Measurements from ENCODE around the gene B3GNT8. TPM values are rescaled to one million over a fixed set of nuclear protein-coding genes. Genes with fewer than 3 reads are reported as not detected.

The B3GNT8 gene
- total RNA-seq, 1 experiment from 2014 or later, result not detected

GRCh38 chr19:41439441-41440222 lies 12.5 kb upstream of the B3GNT8 start, which contains the start of gene DMAC2:
DMAC2 (minus strand) TSS chr19:41439912; CDS start chr19:41439899, 13 bp downstream.
- TF ChIP-seq POLR2AphosphoS5 (IDR thresholded peaks at IDR 0.05; ENCODE audit: low read depth, low read length), result peak; percentile 71
- peak; percentile 57 for TF ChIP-seq POLR2A (IDR thresholded peaks at IDR 0.05; ENCODE audit: borderline replicate concordance, extremely low read depth, insufficient read depth, insufficient read length)
- no peak for TF ChIP-seq REST (IDR thresholded peaks at IDR 0.05; ENCODE audit: low read depth)
- TF ChIP-seq EGR1 (IDR thresholded peaks at IDR 0.05; ENCODE audit: low read depth), result peak; percentile 50
- peak; percentile 88 for TF ChIP-seq SP1 (IDR thresholded peaks at IDR 0.05; ENCODE audit: low read depth)
- no peak for TF ChIP-seq ZFX (IDR thresholded peaks at IDR 0.05)
- TF ChIP-seq CBX3 (IDR thresholded peaks at IDR 0.05; ENCODE audit: low read depth), result peak; percentile 91
- TF ChIP-seq ATF3 (IDR thresholded peaks at IDR 0.05), result no peak
- TF ChIP-seq CTCF (IDR thresholded peaks at IDR 0.05 in 2 of 3, conservative IDR thresholded peaks at IDR 0.05 in 1 of 3; ENCODE audit: borderline replicate concordance in 1 of 3, insufficient read depth in 1 of 3, low read depth in 2 of 3, low read length in 2 of 3), result peak; percentile 46 to 72 (median 72); a peak in 5 of 6 replicates
- peak; percentile 95 for TF ChIP-seq MAX (IDR thresholded peaks at IDR 0.05)
- TF ChIP-seq YY1 (IDR thresholded peaks at IDR 0.05; ENCODE audit: extremely low read depth, insufficient replicate concordance, low read depth, low read length), result peak; percentile 96
- TF ChIP-seq RAD21 (IDR thresholded peaks at IDR 0.05; ENCODE audit: low read depth), result peak; percentile 46
- peak; percentile 94 for TF ChIP-seq CEBPB (IDR thresholded peaks at IDR 0.05; ENCODE audit: low read depth)
- TF ChIP-seq EZH2phosphoT487 (IDR thresholded peaks at IDR 0.05; ENCODE audit: borderline replicate concordance), result no peak
- Histone ChIP-seq H2AFZ (ENCODE audit: low read depth, low read length, poor library complexity, severe bottlenecking) (no peak within 1 kb of the TSS), H3K27ac (ENCODE audit: low read depth, low read length) (peak within 1 kb of the TSS; percentile 81), H3K79me2 (ENCODE audit: insufficient read depth, low read length) (peaks cover 17% of the 10 kb centered on the region), H3K9me3 (ENCODE audit: control insufficient read depth in 1 of 2, insufficient read depth in 1 of 2, low read depth in 1 of 2, low read length in 2 of 2) (no peaks in the 10 kb centered on the region), H3K9ac (ENCODE audit: low read length) (peak within 1 kb of the TSS; percentile 85), H3K4me1 (ENCODE audit: control insufficient read depth in 1 of 2, insufficient read depth in 2 of 2, low read length in 2 of 2) (peaks cover 10 to 12% of the 10 kb centered on the region in 2 experiments), H3K9me2 (ENCODE audit: insufficient read depth) (no peaks in the 10 kb centered on the region), H3K4me2 (ENCODE audit: low read length) (peak within 1 kb of the TSS; percentile 63), H3K36me3 (ENCODE audit: control insufficient read depth in 1 of 2, insufficient read depth in 2 of 2, low read length in 2 of 2) (no peaks in the 10 kb centered on the region; a peak in 2 of 4 replicates), H3K27me3 (ENCODE audit: insufficient read depth, low read length) (no peaks in the 10 kb centered on the region), H3K4me3 (replicated peaks in 1 of 2; ENCODE audit: low read depth in 1 of 2, low read length in 2 of 2) (peak within 1 kb of the TSS; percentile 76 to 96), H4K20me1 (ENCODE audit: insufficient read depth) (no peaks in the 10 kb centered on the region)
- POLR2A ChIA-PET, result interaction anchor here (0.5 to 1.8 kb wide), 13 partner anchors 9 to 271 kb away, joined by 3 to 12 read pairs (median 4); partner anchors contain the start of genes B9D2 and HNRNPUL1
- RAD21 ChIA-PET (ENCODE audit: low non-redundant PET in 1 of 2, low total read pairs in 2 of 2, uncharacterized antibody in 2 of 2, unreplicated experiment in 2 of 2), result interaction anchor here (0.5 to 1.2 kb wide), 4 partner anchors 9 to 99 kb away, joined by 3 to 7 read pairs (median 4); no protein-coding TSS in a partner anchor
- ATAC-seq, result peak; percentile 97
- peak; percentile 99 for DNase-seq (ENCODE audit: low read depth, low spot score)
- intact Hi-C loops (cut with micrococcal nuclease), result loop anchor here (1.0 kb wide), 1 partner anchor 42 kb away; the partner anchor contains the start of genes BCKDHA and EXOSC5
- CTCF ChIA-PET, result interaction anchor here (0.6 to 2.0 kb wide), 12 partner anchors 8 to 355 kb away, joined by 3 to 34 read pairs (median 4); no protein-coding TSS in a partner anchor
- BruUV-seq (replicated peaks), result TSS peak; percentile 82

All from HCT116 (cell line).